ENCODE measurements around the gene FOSL2.

GRCh38 chr2:28434600-28434989, 41.9 kb downstream of the FOSL2 start:
- no peak for TF ChIP-seq CTCF (conservative IDR thresholded peaks at IDR 0.05; ENCODE audit: low read depth in 2 of 2)
- no peak for TF ChIP-seq EZH2 (IDR thresholded peaks at IDR 0.05; ENCODE audit: low read depth, unreplicated experiment)
- TF ChIP-seq STAT1 (IDR thresholded peaks at IDR 0.05; ENCODE audit: unreplicated experiment) = no peak
- no peak for TF ChIP-seq POLR2AphosphoS5 (IDR thresholded peaks at IDR 0.05; ENCODE audit: low read depth)
